HG03280 (cell line): Measurements from ENCODE around the gene LY9.
A peak's percentile ranks its signal among the peaks of the same experiment; 100 is the strongest.
"Not testable (repeated sequence)": the region's sequence is repeated elsewhere in the genome, so short reads cannot be mapped to it uniquely, and the experiment has no call there.

Experiments used
- ATAC-seq: cut with Tn5 transposase; IDR thresholded peaks from one replicate; pipeline ENCODE4 v1.9.1; 2021; ENCODE audit warnings: mild to moderate bottlenecking, moderate library complexity; ENCODE audit not compliant: unreplicated experiment

The LY9 gene

GRCh38 chr1:160773093-160773492 is 22.9 kb upstream of the LY9 start:
- ATAC-seq, result no peak

DNA sequence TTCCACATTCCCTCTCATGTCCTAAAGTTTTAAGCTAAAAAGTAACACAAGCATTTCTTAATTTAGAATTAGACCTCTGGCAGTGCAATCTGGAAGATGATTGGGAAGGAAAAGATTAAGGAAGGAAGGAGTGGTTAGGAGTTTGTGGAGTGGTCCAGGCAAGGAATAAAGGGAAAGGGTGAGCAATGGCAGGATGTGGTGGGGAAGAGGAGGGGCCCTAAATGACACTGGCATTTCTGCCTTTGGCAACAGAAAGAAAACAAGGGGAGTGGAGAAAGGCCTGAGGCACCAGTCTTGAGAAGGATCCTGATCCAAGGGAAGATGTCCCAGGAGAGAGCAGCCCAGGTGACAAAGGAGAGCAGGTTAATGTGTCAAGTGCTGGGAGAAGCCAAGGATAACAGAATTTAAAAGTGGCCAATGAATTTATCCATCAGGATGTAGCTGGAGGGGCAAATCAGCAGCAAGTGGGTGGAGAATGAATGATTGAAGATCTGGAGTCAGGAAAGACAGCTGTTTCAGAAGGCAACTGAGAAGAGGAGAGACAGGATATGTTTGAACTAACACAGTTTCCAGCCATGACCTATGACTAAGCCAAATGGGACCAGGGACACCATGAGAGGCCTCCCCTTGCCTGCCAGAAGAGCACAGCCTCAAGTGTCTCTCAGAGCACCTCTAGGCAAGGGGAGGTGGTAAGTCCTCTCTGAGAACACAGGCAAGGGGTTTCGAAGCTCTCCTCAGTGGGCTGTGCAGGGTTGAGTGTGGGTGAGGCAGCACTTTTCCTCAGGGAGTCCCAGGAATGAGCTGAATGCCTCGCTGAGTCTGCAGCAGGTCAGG is 20.9 kb upstream of the LY9 start:
- ATAC-seq, result no peak

DNA sequence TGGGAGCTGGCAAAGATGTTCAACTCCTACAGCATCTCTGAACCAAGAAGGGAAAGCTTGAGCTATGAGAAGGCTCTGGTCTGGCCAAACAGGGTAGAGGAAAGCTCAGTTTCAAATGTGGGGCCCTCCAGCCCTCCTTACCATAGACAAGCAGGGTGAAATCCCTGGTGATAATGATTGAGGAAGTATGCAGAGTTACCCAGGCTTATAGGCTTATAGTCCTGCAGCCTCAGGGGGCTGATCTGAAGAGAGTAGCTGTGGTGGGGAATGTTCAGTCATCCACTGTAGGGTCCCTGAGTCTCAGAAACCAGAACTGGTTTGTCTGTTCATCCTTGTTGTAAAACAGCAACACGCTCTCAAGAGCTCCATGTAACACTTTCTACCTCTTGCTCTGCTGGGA is 19.8 kb upstream of the LY9 start:
- ATAC-seq, result no peak

GRCh38 chr1:160777486-160778089 is 18.4 kb upstream of the LY9 start:
- no peak for ATAC-seq

DNA sequence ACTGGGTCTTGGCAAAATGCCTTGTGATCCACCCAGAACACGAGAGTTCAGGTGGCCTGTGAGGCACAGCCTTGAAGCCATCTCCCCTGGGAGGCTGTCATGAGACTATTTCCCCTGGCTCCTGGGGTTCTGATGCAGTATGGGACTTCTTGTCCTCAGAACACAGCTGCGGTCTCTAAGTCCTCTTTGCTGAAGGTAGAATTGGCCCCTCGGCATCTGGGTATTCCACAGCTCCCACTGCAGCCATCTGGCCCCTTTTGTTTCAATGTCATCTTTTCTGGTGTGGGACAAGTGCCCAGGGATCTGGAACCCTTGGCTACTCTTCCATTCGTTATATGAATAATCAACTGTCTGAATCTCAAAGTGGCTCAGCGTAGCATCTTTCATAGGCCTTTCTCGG is 17.0 kb upstream of the LY9 start:
- no peak for ATAC-seq

DNA sequence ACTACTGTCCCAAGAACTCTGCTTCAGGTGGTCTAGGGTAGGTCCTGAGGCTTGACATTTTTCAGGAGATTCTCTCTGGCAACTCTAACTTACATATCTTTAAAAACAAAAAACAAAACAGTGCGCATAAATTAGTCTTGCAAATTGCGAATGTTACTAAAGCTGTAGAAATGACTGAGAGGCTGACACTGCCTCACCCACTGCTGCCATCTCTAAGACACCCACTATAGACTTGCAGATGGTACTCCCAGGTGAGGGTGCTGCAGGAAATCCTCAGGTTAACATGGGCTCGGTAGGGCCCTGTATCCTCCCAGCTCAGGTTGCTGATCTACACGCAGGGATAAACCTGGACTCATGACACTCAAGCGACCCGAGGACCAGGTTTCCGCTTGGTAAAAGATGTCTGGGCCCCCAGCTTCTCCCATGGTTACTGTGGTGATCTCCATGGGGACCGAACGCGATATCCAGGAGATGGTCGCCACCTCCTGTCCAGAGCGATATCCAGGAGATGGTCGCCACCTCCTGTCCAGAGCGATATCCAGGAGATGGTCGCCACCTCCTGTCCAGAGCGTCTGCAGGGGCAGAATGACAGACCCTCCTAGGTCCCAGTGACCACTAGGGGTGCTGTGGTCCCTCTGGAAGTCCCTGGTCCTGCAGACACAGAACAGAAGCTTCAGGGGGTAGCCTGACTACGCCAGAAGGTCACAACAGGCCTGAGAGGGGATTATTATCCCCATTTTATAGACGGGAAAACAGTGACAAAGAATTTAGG is 16.2 kb upstream of the LY9 start:
- no peak for ATAC-seq

GRCh38 chr1:160780398-160780755 is 15.6 kb upstream of the LY9 start:
- no peak for ATAC-seq

GRCh38 chr1:160781186-160781766 is 14.7 kb upstream of the LY9 start:
- ATAC-seq, result no peak

- peak; percentile 69 for ATAC-seq
Measured at GRCh38 chr1:160781914-160782689, 13.9 kb upstream of the LY9 start.

GRCh38 chr1:160782988-160783765 is 12.8 kb upstream of the LY9 start:
- not testable (repeated sequence) for ATAC-seq

DNA sequence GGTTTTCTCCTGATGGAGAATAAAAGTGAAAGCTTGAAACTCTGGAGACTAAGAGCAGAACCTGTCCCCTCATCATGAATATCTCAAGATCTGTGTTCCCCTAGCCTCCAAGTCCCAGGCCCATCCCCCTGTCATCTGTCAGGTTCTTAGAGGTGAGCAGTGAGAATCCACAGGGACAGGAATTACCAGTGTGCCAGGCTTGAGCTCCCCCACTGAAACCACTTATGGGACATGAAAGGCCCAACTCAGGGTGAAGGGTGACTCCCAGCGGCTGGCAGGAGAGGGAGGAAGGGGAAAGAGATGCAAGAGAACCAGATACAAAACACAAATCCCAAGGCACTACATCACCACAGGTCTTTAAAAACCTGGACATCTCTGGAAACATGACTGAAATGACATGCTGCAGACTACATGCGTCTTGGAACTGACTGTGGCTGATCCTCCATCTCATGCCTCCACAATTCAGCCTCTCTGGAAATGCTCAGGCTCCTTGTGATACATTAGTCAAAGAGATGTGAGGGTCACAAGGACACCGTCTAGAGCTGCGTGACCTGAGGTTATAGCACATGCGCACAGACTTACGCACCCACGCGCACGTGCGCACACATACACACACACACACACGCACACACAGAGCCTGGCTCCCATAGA is 6.8 kb upstream of the LY9 start:
- ATAC-seq, result no peak

GRCh38 chr1:160789702-160790611 is 6.0 kb upstream of the LY9 start:
- ATAC-seq, result peak; percentile 89

DNA sequence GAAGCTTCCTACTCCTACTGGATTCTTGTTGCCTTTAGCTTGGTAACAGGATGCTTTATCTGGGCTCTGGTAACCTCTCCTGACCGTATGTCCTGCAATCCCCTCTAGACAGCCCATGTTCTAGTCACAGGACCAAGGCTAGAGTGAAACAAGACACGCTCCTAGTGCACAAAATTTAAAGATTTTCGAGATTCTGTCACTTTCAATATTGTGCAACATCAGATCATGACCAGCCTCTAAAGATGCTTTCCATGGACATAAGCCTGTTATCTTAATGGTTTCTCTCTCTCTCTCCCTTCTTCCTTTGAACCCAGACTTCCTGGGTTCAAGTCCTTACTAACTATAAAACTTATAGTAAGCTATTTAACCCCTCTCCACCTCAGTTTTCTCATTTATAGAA is 1.6 kb upstream of the LY9 start:
- no peak for ATAC-seq

DNA sequence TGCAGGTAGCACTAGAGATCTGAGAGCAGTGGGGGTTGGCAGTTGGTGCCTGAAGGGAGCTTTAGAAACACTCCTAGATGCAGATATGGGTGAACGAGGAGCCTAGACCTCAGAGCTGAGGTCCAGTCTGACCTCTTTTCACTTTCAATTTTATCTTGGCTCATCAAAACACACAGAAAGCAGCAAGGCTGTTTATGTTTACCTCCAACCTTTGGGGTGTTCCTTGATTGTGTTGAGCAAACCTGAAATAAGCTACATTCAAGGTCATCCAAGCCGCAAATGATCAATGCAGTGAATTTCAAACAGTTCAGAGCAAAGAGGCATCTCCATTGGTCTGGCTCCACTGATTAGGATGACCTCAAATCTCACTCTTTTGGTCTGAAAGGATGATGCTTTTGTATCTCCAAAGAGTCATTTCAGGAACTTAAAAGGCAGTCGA is 1.3 kb downstream of the LY9 start:
- ATAC-seq, result peak; percentile 28

- ATAC-seq, result no peak
Measured at GRCh38 chr1:160797861-160798273, 1.9 kb downstream of the LY9 start.

GRCh38 chr1:160798439-160798838 is 2.5 kb downstream of the LY9 start:
- no peak for ATAC-seq

DNA sequence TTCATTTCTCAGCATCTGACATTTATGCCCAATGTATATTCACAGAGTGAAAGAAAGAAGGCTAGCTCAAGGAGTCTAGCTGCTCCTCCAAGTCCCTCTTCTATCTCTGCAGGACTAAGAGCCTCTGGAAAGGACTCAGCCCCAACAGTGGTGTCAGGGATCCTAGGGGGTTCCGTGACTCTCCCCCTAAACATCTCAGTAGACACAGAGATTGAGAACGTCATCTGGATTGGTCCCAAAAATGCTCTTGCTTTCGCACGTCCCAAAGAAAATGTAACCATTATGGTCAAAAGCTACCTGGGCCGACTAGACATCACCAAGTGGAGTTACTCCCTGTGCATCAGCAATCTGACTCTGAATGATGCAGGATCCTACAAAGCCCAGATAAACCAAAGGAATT is 3.7 kb downstream of the LY9 start:
- ATAC-seq, result no peak

DNA sequence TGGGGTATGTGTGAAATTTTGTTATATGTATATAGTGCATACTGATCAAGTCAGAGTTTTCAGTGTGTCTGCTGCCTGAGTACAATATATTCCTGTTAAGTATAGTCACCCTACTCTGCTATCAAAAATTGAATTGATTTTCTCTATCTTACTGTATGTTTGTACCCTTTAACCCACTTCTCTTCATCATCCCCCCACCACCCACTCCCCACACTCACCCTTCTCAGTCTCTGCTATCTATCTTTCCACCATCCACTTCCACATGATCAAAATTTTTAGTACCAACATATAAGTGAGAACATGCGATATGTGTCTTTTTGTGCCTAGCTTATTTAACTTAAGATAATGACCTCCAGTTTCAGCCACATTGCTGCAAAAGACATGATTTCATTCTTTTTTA is 4.2 kb downstream of the LY9 start:
- no peak for ATAC-seq
